Testis (tissue), 2 donors: ENCODE measurements around the gene AKAP6.

Experiments
- CTCF ChIP-seq, 3 experiments: fragments of 450-650 bp in 2 of 3; fragments of 200-600 bp in 1 of 3; sonication (generic) in 1 of 3; IDR thresholded peaks; one replicate each; pipeline ENCODE4 v1.5.1; 2016 to 2019; ENCODE audit warnings: antibody characterized with exemption in 3 of 3, mild to moderate bottlenecking in 2 of 3, moderate library complexity in 1 of 3
- POLR2A ChIP-seq: fragments of 450-650 bp; IDR thresholded peaks from one replicate; pipeline ENCODE4 v1.6.1; 2017; ENCODE audit warnings: antibody characterized with exemption, mild to moderate bottlenecking, moderate library complexity

- no peak for TF ChIP-seq POLR2A
- TF ChIP-seq CTCF (IDR thresholded peaks at IDR 0.05): no peak
Measured at GRCh38 chr14:32435411-32435810, 106.3 kb downstream of the AKAP6 start.
